Measurements from ENCODE around the gene GDF7.

The GDF7 gene

GRCh38 chr2:20629581-20630171, 37.3 kb upstream of the GDF7 start:
- DNase-seq, result no peak

DNA sequence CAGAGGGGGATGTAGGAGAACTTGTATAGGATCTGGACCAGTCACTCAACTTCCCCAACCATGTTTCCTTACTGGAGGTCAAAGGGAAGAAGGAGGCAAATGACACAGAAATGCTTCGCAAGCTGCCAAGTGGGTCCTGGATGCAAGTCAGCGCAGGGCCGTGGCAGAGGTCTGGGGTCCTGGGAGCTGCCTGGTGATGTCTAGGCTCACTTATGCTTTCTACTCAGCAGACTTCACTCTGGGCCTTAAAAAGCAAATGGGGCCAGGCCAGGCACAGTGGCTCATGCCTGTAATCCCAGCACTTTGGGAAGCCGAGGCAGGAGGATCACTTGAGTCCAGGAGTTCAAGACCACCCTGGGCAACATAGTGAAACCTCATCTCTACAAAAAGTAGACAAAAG, 36.0 kb upstream of the GDF7 start:
- no peak for DNase-seq

- DNase-seq, result no peak
Measured at GRCh38 chr2:20631617-20632307, 35.2 kb upstream of the GDF7 start.

DNA sequence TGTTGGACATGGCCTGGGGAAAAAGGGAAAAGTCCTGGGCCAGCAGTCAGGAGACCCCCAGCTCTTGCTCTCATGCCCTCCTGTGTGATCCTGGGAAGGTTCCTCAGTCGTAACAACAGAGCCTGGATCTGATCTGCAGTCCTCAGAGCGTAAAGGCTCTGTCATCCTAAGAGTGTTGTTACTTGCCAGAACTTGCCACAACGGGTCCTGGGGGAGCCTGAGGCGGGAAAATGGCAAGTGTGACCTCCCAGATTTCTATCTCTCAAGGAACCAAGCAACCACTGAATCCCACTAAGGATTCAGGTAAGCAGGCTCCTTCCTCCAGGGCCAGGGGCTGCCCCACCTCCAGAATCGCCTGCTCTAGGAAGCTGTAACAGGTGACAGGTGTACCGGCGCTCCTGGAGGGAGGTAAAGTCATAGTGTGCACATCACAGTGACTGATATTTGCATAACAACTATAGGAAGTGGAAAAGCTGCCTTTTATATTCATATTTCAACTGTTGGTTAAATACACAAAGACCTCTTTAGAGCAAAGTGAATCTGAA, 34.4 kb upstream of the GDF7 start:
- no peak for DNase-seq

GRCh38 chr2:20633001-20633400, 33.9 kb upstream of the GDF7 start:
- no peak for DNase-seq

- DNase-seq, result peak; percentile 24
Measured at GRCh38 chr2:20633794-20634506, 33.0 kb upstream of the GDF7 start.

DNA sequence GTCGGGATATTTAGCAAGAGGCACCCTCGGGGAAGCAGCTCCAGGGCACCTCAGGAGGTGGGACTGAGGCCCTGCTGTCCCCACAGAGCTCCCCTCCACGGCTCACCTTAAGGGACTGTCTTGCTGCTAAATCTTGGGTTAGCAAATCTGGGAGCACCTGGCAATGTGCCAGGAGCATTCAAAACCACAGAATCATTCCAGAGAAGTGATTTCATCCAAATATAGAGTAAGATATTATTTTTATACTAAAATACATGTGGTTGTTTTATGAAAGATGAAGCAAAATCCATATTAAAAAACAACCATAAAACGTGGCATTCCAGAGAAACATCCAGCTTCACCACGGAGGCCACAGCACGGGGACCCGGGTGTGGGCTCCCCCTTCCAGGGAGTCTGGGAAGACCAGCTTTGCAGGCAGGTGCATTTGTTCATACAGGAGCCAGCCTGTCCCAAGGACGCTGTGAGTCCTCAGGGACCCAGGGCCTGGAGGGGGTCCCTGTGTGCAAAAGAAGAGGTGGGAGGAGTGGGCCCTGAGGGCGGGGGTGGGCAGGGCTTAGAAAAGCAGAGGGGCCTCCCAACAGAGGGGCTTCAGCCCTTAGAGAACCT, 32.3 kb upstream of the GDF7 start:
- no peak for DNase-seq

- peak; percentile 27 for DNase-seq
Measured at GRCh38 chr2:20635113-20635510, 31.8 kb upstream of the GDF7 start.

DNA sequence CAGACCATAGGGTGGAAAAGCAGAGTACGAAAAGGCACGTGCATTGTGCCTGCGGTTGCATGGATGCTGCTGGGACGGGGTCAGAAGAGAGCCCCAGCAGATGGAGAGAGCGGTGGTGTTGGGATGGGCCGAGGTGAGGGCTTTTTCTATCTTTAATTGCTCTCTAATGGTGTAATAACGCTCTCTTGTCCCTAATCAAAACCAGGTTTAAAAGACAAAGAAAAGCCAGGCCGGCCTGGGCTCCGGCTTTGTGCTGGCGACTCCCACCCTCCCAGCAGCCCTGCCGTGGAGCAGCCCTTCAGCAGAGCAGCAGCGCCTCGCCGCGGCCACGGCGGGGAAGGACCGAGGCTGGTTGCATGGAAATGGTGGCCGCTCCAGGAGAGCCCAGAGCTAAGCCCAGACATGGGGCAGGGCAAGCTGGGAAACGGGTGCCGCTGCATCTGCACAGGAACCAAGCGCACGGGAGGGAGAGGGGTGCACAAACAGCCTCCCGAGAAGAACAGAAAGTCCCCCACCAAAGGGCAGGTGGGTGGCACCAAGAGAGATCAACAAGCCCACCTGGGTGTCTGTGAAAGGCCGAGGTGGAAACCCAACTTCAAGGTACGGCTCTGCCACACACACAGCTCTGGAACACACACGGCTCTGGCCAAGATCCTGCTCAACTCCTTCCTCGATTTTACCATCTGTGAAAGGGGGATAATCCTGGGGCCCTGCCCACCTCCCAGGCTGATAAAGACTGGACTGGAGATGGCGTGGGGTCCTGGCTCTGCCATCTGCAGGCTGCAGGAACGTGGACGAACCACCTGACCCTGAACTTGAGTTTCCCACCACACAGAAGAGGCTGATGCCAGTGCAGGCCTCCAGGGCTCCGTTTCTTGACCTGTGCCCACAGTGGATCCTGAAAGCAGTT, 31.0 kb upstream of the GDF7 start:
- peak; percentile 23 for DNase-seq

- DNase-seq, result no peak
Measured at GRCh38 chr2:20637147-20637546, 29.8 kb upstream of the GDF7 start.

DNA sequence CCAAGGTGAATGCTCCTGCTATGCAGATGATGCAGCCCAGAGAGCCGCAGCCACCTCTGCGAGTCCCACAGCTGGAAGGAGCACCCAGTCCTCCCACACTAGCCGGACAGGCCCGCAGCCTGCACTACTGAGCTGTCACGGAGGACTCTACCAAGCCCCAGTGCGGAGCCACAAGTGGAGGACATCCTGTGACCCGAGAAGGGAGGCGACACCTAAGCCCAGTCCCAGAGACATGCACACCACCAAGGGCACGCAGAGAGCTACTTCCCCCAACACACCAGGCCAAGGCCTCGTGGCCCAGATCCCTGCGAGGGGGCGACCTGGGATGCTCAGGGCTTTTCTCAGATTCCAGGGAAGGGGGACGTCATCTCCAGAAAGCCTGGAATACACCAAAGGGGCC, 28.9 kb upstream of the GDF7 start:
- no peak for DNase-seq

GRCh38 chr2:20638646-20639430, 28.1 kb upstream of the GDF7 start:
- no peak for DNase-seq

DNA sequence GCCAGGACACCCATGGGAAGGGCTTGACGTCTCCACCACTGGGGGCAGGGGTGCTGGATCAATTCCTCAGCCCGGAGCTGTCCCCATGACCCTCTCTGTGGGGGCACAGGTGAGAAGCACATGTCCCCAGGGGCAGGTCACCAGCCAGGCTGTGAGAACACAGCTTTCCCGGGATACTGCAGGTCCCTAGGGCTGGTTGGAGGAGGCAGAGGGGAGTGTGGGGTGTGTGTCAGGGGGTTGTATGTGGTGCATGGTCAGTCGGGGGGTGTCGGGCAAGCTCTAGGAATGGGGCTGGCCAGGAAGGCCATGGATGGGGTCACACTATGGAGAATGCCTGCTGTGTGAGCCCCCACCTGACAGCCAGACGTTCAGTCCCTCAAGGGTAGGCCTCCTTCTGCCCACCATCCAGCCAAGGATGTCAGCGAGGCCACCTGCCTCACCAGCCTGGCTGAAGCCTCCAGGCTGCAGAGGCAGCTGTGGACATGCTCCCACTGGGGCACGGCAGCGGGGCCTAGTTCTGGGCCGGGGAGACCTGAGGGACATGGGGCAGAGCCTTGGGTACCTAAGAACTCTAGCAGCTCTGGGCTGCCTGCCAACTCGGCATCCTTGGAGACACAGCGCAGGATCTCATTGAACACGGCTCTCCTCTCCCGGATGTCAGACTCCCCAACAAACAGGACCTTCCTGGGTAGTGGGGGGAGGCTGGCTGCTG, 26.4 kb upstream of the GDF7 start:
- DNase-seq, result no peak

GRCh38 chr2:20641123-20641985, 25.6 kb upstream of the GDF7 start:
- DNase-seq, result no peak

DNA sequence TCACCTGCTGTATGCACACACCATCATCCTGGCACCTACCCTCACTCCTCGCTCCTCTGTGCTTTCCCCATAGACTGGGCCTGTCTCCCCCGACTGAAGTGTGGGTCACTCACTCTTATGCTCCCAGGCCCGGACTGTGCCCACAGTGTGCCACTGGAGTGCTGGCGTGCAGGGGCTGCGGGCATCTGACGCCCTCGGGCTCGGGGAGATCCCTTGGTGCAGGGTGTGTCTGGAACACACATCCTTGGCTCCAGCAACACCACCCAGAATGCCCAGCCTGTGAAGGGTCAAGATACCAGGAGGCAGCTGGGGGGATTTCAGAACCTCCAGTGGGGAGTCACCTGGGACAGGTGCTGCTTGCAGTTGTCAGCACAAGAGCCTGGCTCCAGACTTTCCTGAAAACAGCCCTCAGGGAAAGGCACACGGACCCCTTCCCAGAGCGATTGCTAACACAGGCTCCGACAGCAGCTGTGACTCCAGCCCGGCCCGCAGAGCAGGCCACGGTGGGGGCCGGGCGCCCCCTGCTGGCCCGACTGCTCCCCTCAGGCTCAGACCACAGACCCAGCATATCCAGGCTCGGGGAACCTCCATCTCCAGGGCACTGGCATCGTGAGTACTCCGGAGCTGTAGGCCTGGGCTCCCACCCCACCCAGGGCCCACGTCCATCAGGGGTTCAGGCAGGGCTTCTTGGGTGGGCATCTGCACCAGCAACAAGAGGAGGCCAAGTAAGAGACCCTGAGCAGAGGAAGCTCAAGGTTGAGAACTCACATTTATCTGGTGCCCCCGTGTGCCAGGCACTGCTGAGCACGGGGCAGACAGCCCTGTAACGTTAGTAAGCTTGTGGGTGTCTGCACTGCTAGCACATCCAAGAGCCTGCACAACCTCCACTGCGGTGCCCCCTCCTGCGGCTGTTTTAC, 24.6 kb upstream of the GDF7 start:
- peak; percentile 4 for DNase-seq

- DNase-seq, result no peak
Measured at GRCh38 chr2:20643060-20643459, 23.9 kb upstream of the GDF7 start.

GRCh38 chr2:20643826-20644225, 23.1 kb upstream of the GDF7 start:
- DNase-seq, result no peak

DNA sequence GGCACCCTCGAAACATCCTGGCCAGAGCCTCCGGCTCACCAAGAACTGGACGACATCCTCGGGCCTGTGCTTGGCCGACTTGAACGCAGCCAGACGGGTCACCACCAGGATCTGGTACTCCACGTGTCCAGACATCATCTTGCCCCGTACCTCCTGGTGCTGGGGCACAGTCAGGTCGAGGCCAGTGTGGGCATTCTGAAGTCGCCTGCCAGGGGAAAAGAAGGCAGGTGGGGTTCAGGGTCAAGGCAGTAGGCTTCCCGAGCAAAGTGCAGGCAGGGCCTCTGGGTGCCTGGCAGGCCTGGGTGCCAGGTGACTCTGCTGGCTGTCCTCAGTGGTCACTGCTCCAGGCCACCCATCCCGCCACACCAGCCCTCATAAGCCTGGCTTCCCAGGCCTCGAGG, 21.6 kb upstream of the GDF7 start:
- no peak for DNase-seq

GRCh38 chr2:20645761-20646160, 21.2 kb upstream of the GDF7 start:
- no peak for DNase-seq
